ENCODE results near the gene PPP3R1.

The PPP3R1 gene

GRCh38 chr2:68258851-68259250 is 6.5 kb upstream of the PPP3R1 start:
- no peak for DNase-seq (ENCODE audit: low read depth, low spot score)

GRCh38 chr2:68256093-68256450 is 3.7 kb upstream of the PPP3R1 start:
- DNase-seq (ENCODE audit: low read depth, low spot score) = no peak

- no peak for DNase-seq (ENCODE audit: low read depth, low spot score)
Measured at GRCh38 chr2:68253219-68254068, 1.1 kb upstream of the PPP3R1 start.

GRCh38 chr2:68251855-68252399 is 405 bp downstream of the PPP3R1 start:
- no peak for DNase-seq (ENCODE audit: low read depth, low spot score)

- peak; percentile 47 for DNase-seq (ENCODE audit: low read depth, low spot score)
Measured at GRCh38 chr2:68251187-68251854, 1.0 kb downstream of the PPP3R1 start.

GRCh38 chr2:68250652-68251186 is 1.6 kb downstream of the PPP3R1 start:
- DNase-seq (ENCODE audit: low read depth, low spot score) = no peak

- DNase-seq (ENCODE audit: low read depth, low spot score) = no peak
Measured at GRCh38 chr2:68250196-68250595, 2.1 kb downstream of the PPP3R1 start.

GRCh38 chr2:68248806-68249205 is 3.5 kb downstream of the PPP3R1 start:
- no peak for DNase-seq (ENCODE audit: low read depth, low spot score)

- DNase-seq (ENCODE audit: low read depth, low spot score) = no peak
Measured at GRCh38 chr2:68248361-68248760, 4.0 kb downstream of the PPP3R1 start.

- DNase-seq (ENCODE audit: low read depth, low spot score) = no peak
Measured at GRCh38 chr2:68246396-68246795, 5.9 kb downstream of the PPP3R1 start.

GRCh38 chr2:68245672-68246071 is 6.7 kb downstream of the PPP3R1 start:
- no peak for DNase-seq (ENCODE audit: low read depth, low spot score)

GRCh38 chr2:68245066-68245465 is 7.3 kb downstream of the PPP3R1 start:
- DNase-seq (ENCODE audit: low read depth, low spot score) = no peak

GRCh38 chr2:68244456-68244855 is 7.9 kb downstream of the PPP3R1 start:
- no peak for DNase-seq (ENCODE audit: low read depth, low spot score)

- DNase-seq (ENCODE audit: low read depth, low spot score) = no peak
Measured at GRCh38 chr2:68241732-68242131, 10.6 kb downstream of the PPP3R1 start.

- DNase-seq (ENCODE audit: low read depth, low spot score) = no peak
Measured at GRCh38 chr2:68240446-68240845, 11.9 kb downstream of the PPP3R1 start.

- no peak for DNase-seq (ENCODE audit: low read depth, low spot score)
Measured at GRCh38 chr2:68238955-68239822, 13.1 kb downstream of the PPP3R1 start.

- DNase-seq (ENCODE audit: low read depth, low spot score) = no peak
Measured at GRCh38 chr2:68237976-68238580, 14.3 kb downstream of the PPP3R1 start.

GRCh38 chr2:68237404-68237803 is 14.9 kb downstream of the PPP3R1 start:
- no peak for DNase-seq (ENCODE audit: low read depth, low spot score)

GRCh38 chr2:68236876-68237275 is 15.5 kb downstream of the PPP3R1 start:
- no peak for DNase-seq (ENCODE audit: low read depth, low spot score)

GRCh38 chr2:68236103-68236734 is 16.1 kb downstream of the PPP3R1 start:
- DNase-seq (ENCODE audit: low read depth, low spot score) = no peak

- no peak for DNase-seq (ENCODE audit: low read depth, low spot score)
Measured at GRCh38 chr2:68235090-68235489, 17.2 kb downstream of the PPP3R1 start.

Data from smooth muscle cell of the brain vasculature (primary cell).